ENCODE measurements around the gene SUPT20HL1.
"Not testable (repeated sequence)": the region's sequence is repeated elsewhere in the genome, so short reads cannot be mapped to it uniquely, and the experiment has no call there.

GRCh38 chrX:24366762-24367400 lies 6.4 kb downstream of the SUPT20HL1 start:
- TF ChIP-seq ZNF18 (tag by site-specific recombination; IDR thresholded peaks at IDR 0.05); ZBTB44 (tag by site-specific recombination; IDR thresholded peaks at IDR 0.05); ATF2 (tag by site-specific recombination; IDR thresholded peaks at IDR 0.05; ENCODE audit: low read depth): not testable (repeated sequence)

All from HEK293 (cell line).